AG10803 (cell line): ENCODE results near the gene PHB1.
A peak's percentile ranks its signal among the peaks of the same experiment; 100 is the strongest.

Source experiments
- DNase-seq: peaks from one replicate; pipeline ENCODE4 v3.0.0; 2010; ENCODE audit warnings: low read depth
- H3K4me3 ChIP-seq: 2 replicates; pipeline ENCODE4 v1.5.1; 2011; ENCODE audit warnings: mild to moderate bottlenecking, low read length, control low read depth
- TF ChIP-seq, protein P1 (sequence below): conservative IDR thresholded peaks from 2 replicates; pipeline ENCODE4 v1.5.1; 2011; ENCODE audit warnings: mild to moderate bottlenecking, low read length, control low read depth, inconsistent platforms

PHB1 gene

DNA sequence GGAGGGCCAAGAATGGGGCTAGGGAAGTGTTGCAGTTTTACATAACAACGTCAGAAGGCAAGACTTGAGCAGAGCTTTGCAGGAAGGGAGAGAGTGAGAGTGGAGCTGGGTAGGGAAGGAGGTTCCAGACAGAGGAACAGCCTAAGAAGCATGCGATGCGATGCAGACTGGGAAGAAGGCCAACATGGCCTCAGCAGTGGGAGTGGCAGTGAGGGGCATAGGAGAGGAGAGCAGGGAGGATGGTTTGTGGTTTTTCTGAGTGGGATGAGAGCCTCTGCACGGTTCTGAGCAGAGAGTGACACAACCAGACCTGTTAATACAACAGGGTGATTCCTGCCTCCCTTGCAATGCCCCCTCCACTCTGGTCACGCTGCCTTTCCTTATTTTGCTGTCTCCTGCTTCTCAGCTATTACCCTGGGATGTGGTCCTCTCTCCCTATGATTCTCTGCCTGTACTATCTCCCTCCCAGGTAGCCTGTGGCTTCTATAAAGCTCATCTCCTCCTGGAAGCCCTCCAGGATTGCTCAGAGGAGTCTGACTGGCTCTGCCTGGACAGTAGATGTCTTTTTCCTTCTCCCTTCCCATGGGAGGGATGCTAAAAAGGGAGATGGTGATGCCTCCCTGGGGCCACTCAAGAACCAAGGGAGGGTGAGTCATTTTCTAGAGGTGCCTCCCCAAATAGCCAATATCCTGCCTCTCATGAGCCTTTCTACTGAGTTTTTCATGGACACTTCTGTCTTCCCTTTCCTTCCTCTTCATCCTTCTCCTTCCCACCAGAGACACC is 41.7 kb upstream of the PHB1 start:
- peak; percentile 91 for DNase-seq
- H3K4me3 ChIP-seq, result no peak overlapping the region
- TF ChIP-seq, protein P1, sequence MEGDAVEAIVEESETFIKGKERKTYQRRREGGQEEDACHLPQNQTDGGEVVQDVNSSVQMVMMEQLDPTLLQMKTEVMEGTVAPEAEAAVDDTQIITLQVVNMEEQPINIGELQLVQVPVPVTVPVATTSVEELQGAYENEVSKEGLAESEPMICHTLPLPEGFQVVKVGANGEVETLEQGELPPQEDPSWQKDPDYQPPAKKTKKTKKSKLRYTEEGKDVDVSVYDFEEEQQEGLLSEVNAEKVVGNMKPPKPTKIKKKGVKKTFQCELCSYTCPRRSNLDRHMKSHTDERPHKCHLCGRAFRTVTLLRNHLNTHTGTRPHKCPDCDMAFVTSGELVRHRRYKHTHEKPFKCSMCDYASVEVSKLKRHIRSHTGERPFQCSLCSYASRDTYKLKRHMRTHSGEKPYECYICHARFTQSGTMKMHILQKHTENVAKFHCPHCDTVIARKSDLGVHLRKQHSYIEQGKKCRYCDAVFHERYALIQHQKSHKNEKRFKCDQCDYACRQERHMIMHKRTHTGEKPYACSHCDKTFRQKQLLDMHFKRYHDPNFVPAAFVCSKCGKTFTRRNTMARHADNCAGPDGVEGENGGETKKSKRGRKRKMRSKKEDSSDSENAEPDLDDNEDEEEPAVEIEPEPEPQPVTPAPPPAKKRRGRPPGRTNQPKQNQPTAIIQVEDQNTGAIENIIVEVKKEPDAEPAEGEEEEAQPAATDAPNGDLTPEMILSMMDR, result no peak

DNA sequence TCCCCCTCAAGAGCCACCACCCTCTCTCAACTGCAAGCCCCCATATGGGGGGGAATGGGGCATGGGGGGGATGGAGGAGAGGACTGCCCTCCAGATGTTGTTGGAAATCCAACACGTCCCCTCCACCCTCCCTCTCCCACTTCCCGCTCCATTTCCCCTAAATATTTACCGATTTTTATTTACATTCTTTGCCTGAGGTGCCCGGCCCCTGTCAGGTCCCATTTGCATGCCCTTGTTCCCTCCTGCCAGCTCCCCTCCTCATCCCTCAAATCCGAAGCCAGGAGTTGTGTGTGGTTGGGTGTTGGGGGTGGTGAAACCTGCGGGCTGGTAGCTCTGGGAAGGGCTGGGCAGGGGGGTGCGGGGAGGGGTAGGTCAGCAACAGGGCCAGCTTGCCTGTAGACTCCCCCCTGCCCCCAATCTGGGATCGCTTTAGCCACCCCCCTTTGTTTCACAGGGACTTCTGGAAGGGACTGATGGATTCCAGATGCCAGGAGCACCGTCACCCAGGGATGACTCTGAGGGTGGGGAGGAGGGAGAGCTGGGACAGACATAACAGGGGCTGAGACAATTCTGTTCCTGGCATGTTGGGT is 40.7 kb upstream of the PHB1 start:
- peak; percentile 49 for DNase-seq
- H3K4me3 ChIP-seq, result no peak overlapping the region
- TF ChIP-seq, protein P1, result no peak

DNA sequence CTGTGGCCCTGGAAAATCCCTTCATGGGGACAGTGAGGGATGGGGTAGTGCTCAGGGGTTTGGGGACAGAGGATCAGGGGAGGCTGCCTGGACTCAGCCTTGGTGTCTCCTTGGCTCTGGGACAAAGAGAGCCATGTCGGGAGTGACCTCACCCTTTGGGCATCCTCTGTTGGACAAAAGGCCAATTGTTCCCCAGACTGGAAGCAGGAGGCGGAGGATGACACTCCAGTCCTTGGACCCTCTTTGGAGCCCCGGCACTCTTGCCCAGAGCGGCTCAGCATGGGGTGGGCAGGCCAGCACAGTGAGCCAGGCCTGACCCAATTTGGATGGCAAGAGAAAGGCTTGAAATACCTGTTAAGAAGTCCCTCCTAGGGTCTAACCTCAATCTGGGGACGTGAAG is 39.4 kb upstream of the PHB1 start:
- TF ChIP-seq, protein P1, result no peak
- no peak overlapping the region for H3K4me3 ChIP-seq
- DNase-seq, result peak; percentile 47

DNA sequence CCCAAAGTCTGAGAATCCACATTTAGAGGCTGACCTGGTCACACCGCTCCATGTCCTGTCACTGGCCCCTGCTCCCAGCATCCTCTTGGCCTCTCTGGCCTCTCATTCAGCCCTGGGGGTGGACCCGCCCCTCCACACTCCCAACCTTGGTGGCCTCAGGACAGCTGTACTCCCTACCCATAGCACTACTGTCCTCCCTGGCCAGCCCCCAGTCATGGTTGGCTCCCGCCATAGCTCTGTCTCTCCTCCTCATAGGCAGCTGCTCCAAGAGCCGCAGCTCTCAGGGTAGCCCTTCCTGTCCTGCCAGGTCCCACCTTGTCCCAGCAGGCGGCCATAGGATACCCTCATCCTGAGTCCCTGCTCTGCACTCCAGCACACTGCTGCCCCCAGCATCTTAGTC is 38.0 kb upstream of the PHB1 start:
- no peak for DNase-seq
- H3K4me3 ChIP-seq, result no peak overlapping the region
- TF ChIP-seq, protein P1, result no peak

DNA sequence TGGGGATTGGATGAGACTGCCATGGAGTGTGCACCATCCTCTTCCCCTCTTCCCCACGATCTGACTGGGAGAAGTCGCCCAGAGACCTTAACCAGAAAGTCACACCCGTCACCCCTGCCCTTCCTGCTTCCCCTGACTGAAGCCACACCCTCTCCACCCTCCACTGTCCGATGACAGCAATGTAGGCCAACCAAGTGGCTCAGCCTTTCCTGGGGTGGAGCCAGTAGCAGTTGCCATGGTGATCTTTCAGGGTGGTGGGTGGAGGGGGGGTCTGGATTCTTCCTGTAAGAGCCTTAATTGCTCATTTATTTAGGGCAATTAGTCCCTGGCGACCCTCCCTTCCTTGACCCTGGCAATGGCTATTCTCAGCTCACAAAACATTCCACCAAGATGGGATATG is 37.5 kb upstream of the PHB1 start:
- H3K4me3 ChIP-seq, result no peak overlapping the region
- no peak for DNase-seq
- TF ChIP-seq, protein P1, result no peak

DNA sequence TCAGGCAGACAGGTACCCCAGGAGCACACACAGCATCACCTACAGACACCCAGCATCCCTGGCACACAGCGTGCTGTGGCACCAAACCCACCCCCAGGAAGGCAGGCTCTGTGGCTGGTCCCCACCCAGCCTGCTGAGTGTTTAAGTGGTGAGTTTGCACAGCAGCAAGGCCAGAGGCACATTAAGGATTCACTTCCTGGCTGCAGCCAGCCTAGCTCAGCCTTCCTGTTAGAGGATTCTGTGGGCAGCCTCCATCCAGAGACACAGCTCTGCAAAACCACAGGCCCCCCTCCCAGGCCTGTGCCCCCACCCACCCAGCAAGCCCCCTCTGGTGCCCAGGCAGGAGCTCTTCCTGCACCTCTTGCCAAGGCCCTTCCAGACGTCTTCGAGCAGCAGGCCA is 36.1 kb upstream of the PHB1 start:
- TF ChIP-seq, protein P1, result no peak
- H3K4me3 ChIP-seq, result no peak overlapping the region
- DNase-seq, result peak; percentile 39

DNA sequence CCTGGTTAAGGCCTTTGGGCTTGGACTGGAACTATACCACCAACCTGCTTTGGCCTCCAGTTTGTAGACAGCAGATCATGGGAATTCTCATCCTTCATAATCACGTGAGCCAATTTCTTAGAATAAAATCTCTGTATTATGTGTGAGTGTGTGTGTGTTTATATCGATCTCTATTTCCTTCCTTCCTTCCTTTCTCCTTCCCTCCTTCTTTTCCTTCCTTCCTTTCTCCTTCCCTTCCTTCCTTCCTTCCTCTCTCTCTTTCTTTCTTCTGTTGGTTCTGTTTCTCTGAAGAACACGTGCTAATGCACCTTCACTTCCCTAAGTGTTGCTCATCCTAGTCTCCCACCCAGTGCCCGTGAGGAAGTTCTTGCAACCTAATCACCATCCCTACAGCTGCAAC is 35.5 kb upstream of the PHB1 start:
- TF ChIP-seq, protein P1, result no peak
- DNase-seq, result no peak
- H3K4me3 ChIP-seq, result no peak overlapping the region
